Globus pallidus (tissue), 1 donor: Measurements from ENCODE around the gene B4GALT5.

Experiments used
- DNase-seq: peaks from one replicate; pipeline ENCODE4 v3.0.0-alpha.2; 2015; ENCODE audit warnings: low spot score

The B4GALT5 gene

DNA sequence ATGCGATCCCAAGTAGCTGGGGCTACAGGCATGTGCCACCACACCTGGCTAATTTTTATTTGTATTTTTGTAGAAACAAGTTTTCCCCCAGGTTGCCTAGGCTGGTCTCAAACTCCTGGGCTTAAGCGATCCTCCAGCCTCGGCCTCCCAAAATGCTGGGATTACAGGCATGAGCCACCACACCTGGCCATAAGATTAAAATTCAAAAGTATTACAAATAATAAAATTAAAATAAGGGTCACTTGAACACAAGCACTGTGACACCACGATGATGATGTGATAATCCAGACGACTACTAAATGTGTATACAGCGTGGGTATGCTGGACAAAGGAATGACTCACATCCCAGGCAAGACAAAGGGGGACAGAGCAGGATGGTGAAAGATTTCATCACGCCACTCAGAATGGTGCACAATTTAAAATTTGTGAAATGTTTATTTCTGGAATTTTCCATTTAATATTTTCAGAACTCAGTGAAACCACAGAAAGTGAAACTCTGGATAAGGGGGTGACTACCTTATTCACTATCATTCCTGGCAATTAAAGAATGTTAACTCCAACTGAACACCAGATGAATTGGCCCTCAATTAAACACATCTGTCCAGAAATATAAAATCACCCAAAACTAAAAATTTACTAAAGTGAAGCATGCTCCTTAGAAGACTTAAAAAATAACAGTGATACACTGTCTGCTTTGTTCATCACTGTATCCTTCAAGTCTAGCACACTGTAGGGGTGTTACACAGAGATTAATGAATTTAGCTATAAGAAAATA lies 13.1 kb downstream of the B4GALT5 start:
- DNase-seq, result peak; percentile 47

DNA sequence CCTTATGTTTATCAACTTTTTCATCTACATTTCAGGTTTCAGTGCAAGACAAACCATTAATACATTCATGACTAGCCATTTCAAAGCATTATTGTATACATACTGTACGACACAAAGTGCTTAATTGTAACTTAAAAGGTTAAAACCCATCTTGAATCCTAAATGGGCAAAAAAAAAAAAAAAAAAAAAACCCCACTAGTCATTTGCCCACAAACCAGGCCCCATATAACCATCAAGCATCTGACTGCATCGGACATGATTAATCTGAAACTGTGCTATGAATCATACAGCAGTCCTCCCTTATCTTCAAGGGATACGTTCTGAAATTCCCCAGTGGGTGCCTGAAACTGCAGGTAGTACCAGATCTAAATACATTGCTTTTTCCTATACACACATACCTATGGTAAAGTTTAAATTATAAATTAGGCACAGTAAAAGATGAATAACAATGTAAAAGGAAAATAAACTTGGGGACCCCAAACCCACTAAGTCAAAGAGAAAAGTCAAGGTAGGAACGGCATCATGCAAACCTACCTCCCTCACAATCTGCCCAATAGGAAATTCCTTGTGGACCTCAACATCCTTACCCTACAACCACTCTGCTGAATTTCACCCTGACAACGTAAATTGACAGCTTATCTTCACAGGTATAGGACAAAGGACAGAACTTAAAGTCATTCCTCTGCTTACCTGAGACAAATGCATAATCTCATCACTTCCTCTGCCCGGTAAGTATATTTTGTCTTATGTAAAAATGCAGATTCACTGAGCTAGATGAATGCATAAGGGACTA lies 14.3 kb downstream of the B4GALT5 start:
- no peak for DNase-seq

DNA sequence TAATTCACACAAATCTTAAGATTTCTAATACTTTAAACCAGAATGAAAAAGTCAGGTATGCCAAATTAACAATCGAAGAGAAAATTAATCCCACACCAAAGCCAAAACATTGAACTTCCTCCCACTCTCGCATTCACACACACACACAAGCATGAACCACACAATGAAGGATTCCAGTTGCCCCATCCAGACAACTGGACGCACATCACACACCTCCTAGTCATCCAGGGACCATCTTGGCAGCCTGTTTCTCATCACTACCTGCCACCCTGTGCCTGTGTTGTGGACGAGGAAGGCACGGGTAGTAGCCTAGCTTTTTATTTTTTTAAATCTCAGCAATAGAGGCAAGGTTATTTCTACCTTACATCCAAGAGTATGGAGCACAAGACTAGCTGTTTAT lies 15.2 kb downstream of the B4GALT5 start:
- DNase-seq, result no peak

DNA sequence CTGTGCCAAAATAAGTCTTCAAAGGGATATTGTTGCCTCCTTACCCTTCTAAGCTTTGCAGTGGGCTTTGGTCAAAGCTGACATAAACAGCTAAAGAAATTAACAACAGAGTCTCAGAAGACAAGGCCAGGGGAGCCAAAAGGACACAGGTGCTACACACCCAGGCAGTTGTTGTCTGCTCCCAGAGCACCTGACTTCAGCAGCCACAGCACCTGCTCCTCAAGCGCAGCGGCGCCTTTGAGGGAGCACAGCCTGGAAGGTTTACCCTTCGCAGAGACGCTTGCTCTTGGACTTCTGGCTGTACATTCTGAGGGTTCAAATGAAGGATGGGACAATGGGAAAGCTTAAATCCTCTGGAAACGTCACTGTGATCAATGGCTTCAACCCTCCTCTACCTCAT lies 16.6 kb downstream of the B4GALT5 start:
- no peak for DNase-seq

DNA sequence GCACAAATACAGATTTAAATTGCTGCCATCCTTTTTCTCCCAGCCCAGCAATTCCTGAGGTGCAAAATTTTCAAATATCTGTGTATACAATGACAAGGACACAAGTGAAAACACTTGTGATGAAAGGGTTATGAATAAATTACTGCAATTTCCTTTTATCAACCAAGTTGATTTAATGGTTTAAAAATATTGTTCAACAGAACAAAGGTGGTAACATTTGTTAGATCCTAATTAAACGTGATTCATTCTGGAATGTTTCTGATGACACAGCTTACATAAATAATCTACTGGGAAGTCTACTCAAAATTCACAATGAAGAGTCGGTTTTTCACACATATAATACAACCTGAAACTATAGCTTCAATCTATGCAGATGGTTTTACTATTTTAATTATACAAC lies 17.1 kb downstream of the B4GALT5 start:
- DNase-seq, result no peak

DNA sequence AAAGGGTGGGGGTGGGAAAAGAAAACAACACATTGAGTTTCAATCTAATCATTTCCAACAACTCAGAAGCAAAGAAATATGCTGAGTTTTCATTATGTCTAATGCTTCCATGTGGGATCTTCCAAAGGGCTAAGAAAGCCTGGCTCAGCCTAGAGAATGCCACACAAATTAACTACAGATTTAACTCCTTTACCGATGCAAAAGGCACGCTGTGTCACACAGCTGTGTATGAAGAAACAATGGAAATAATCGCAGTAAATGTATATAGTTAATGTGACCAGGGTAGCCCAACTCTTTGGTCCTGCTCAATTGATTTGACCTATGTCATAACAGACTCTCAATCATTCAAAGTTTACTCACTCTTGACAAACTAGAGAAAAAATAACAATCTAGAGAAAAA lies 17.8 kb downstream of the B4GALT5 start:
- DNase-seq, result no peak

DNA sequence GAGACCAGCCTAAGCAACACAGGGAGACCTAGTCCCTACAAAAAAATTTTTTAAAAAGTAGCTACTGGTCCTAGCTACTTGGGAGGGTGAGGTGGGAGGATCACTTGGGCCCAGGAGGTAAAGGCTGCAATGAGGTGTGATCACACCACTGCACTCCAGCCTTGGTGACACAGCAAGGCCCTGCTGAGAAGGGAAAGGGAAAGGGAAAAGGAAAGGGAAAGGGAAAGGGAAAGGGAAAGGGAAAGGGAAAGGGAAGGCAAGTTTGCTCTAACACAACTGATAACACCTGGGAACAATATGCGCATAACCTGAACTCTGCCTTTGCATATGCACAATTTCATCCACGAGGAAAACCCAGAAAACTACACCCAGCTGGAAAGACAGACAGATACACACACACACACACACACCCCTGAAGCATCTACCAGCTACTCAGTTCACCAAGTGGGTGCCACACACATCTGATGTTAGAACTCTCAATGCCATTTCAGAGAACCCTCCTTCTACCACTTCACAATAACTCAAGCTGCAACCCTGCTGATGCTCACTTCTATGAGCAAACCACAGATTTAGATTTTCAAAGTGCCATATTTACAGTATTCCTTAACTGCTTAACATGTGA lies 19.1 kb downstream of the B4GALT5 start:
- no peak for DNase-seq

DNA sequence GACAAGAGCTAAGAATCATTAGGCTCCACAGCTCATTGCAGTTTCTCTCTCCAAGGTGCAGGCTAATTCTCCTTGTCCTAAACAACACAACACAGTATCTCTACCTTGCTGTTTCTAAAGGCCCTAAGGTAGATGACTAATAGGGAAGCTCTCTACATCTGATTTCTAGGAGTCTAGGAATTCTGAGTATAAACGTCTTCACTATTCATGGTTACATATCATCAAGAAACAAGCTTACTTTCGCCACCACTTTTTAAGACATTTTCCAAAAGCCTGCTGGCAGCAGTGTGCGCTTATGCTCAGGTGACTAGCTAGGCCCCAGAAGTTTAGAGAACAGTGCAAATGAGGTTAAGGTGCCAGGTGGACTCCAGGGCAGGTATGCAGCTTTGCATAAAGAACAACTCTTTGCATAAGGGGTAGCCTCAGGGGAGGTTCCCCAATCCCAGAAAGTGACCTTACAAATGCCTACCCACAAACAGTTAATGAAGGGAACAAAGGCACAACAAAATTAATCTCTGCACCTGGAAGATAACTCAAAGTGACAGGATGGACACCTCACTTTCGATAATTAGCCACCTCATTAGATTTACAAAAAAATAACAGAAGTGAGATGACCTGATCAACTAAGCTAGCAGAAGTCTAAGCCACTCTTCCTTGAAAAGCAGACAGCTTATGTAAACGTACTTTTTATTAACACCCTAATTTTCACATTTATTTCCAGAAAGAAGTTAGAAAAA lies 20.1 kb downstream of the B4GALT5 start:
- DNase-seq, result no peak

DNA sequence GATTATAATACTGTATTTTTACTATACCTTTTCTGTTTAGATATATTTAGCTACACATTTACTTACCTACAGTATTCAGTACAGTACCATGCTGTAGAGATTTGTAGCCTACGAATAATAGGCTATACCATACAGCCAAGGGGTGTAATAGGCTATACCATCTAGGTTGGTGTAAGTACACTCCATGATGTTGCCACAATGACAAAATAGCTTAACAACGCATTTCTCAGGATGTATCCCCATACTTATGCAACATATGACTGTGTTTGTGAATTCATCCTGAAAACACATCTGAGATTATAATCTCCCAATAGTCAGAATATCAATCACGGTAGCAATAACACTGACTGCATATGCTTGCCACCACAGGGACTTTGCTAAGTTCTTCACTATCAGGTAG lies 20.7 kb downstream of the B4GALT5 start:
- DNase-seq, result no peak

DNA sequence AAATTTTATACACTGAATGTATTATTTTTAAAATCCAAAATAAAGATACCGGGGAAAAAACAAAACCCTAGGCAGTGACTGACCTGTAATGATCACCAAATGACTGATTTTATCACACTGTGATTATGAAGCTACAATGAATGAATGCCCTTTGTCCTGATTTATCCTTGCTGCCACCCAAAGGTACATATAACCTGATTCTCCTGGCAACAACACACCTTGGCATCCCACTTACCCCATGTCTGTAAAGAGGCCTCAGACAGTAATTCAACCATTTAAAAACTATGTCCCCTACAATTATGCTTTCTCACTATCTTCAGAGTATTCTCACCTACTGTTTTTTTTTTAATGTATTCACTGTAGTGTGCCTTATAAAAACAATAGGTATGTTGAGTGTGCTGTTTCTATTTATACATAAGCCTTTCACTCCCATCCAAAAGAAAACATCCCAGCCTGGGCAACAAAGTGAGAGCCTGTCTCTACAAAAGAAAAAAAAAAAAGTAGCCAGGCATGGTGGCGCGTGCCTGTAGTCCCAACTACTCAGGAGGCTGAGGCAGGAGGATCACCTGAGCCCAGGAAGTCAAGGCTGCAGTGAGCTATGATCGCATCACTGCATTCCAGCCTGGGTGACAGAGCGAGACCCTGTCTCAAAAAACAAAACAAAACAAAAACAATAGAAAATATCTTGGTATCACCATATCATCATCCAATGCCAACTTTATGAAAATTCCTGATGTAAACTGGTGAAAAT lies 21.7 kb downstream of the B4GALT5 start:
- no peak for DNase-seq

DNA sequence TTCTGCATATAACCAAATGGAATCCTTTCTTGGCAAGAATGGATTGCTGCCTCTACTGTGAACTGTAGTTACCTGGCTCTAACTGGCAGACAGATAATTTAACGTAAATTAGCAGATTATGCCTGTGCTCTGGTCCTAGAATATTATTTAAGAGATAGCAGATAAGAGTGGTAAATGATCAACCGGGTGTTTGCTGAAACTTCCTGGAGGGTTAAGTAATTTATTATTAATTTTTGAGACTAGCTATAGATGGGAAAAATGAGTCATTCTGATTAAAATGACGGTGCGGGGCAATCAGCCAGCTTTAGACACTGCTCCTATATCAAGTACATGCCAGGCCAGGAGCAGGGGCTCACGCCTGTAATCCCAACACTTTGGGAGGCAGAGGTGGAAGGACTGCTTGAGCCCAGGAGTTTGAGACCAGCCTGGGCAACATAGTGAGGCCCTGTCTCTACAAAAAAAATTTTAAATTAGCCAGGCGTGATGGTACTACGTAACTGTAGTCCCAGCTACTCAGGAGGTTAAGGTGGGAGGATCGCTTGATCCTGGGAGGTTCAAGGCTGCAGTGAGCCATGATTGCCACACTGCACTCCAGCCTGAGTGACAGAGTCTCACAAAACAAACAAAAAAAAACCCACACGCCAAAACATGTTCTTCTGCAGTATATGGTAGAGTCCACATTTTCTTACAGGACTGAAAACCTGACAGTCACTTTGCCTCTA lies 22.6 kb downstream of the B4GALT5 start:
- no peak for DNase-seq

DNA sequence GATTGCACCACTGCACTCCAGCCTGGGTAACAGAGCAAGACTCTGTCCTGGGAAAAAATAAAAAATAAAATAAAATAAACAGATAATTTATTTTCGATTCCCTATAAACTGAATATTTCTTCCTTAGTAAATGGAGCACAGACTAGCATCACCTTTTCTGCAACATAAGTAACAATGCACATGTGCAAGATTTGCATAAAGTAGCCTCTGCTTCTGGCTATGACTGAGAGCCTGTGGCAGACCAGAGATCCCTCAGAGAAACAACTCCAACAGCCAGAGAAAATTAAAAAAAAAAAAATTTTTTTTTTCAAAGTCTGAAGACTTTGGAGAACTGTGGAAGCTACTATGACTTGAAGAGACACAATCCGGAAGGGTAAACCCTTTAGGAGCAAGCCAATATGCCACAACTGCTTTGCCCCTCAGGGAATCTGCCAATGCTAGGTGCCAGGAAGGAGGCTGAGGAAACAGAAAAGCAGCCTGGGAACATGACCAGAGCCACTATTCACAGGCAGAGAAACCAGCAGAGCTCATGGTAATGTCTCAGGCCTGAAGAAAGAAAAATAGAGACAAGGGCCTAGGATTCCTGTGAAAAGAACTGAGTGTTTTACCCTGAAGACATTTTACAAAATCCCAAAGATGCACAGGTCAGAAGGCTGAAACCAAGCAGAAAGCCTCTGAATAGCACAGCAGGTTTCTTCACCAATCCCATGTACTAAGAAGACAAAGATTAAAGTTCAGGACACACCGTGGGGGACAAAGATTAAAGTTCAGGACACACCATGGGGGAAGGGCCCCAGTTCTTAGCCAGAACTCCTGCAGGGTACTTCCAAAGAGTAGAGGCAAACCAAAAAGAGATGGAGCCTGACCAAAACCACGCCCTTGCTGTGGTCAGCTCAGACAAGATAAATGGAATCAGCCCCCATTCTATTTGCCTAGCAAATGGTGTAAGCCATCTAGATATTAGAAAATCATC lies 25.8 kb downstream of the B4GALT5 start:
- peak; percentile 60 for DNase-seq

DNA sequence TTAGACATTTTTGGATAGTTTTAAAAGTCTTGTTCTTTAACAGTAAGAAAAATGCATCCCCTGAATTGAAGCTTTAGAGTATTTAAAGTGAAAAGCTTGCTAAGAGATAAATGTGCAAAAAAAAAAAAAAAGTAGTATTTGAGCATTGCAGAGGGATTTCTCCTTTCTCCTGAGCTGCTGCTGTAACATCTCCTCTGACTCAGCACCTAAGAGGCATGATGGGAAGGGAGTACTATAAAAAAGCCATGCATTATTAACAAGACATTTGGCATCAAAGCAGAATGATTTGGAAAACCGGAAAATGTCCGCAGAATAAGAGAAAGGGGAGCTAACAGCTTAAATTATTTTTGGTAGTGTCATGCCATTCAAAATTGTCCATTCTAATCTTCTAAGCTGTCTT lies 27.9 kb downstream of the B4GALT5 start:
- DNase-seq, result no peak

DNA sequence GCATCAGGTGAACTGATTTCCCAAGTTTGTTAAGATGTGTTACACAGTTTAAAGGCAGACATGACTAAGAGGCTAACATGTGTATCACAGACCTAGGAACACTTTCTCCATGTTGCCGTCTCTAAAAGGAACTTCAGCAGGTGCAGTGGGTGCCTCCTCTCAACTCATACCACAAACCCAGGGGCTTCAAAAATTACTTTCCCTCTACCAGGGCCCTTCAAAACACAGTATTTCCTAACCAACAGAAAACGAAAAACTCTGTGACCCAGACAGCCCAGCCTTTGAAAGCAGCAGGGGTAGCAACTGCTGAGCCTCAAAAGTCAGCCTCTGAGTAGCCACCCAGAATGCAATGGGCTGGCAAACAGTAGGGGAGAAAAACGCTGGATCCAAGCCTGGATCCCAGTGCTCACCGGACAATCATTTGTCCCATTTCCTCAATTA lies 28.5 kb downstream of the B4GALT5 start:
- peak; percentile 47 for DNase-seq

DNA sequence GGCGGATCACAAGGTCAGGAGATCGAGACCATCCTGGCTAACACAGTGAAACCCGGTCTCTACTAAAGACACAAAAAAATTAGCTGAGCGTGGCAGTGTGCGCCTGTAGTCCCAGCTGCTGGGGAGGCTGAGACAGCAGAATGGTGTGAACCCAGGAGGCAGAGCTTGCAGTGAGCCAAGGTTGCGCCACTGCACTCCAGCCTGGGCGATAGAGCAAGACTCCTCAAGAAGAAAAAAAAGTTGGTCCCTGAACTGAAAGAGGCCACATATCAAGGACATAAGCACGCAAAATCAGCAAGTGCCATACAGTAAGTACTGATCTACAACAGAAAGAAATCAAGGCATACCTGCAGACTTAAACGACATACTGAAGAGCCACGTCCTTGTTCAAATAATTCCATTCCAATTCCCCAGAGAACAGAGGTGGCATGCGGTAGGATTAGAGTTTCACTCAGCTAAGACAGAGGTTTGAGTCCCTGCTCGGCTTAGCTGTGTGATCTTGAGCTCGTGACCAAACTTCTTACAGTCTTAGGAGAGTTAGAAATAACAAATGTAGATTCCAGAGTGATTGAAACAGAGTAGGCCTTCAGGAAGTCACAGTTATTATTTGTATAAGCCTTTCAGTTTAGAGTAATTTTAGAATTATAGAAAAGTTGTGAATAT lies 29.2 kb downstream of the B4GALT5 start:
- DNase-seq, result no peak

DNA sequence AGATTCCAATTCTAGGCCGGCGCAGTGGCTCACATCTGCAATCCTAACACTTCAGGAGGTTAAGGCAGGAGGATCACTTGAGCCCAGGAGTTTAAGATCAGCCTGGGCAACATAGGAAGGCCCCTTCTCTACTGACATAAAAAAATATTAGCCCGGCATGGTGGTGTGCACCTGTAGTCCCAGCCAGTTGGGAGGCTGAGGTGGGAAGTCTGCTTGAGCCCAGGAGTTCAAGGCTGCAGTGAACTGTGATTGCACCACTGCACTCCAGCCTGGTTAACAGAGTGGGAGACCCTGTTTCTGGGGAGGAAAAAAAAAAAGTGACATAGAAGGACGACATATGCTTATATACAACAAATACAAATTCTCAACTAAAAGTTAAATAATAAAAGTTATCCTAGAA lies 30.9 kb downstream of the B4GALT5 start:
- no peak for DNase-seq

DNA sequence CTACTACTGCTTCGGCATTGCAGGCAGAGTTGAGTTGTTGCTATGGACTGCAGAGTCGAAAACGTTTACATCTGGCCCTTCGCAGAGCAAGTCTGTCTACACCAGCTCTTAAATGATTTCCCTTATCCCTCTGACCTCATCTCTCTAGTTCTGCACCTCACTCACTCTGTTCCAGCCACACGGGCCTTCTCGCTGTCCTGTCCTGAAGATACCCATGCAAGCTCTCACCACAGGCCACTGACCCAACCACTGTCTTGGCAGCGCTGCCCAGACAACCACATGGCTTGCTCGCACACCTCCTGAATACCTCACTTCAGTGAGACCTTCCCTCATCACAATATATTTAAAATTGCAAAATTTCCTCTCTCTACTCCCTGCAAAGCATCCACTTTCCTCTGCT lies 31.4 kb downstream of the B4GALT5 start:
- no peak for DNase-seq

DNA sequence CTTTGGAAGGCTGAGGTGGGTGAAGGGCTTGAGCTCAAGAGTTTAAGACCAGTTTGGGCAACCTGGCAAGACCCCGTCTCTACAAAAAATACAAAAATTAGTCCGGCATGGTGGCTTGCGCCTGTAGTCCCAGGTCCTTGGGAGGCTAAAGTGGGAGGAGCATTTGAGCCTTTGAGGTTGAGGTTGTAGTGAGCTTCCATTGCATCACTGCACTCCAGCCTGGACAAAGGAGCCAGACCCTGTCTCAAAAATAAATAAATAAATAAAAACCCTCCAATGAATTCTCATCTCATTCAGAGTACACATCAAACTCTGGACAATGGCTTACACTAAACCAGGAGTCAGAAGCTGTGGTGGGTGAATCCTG lies 31.8 kb downstream of the B4GALT5 start:
- no peak for DNase-seq

DNA sequence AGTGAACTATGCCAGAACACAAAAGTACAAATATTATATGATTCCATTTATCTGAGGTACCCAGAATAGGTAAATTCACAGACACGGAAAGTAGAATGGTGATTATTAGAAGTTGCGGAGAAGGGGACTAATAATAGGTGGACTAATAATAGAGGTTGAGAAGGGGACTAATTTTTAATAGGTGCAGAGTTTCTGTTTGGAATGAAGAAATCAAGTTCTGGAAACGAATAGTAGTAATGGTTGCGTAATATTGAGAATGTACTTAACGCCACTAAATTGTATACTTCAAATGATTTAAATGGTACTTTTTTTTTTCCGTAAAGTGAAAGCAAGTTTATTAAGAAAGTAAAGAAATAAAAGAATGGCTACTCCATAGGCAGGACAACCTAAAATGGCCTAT lies 33.2 kb downstream of the B4GALT5 start:
- DNase-seq, result no peak
